IMR-90 (cell line): ENCODE data around the gene DUSP9. TPM values are rescaled to one million over a fixed set of nuclear protein-coding genes. Genes with fewer than 3 reads are reported as not detected.

ENCODE experiments used
- ATAC-seq: fragments of 200-7000 bp; cut with Tn5 transposase; 2 replicates; pipeline ENCODE4 v1.9.1; 2020; ENCODE audit warnings: low read depth, mild to moderate bottlenecking, moderate library complexity
- BruUV-seq: library from RNA; stranded (reverse); fragments of 400-500 nt; replicated peaks from 2 replicates; lab custom pipeline; 2021; lab: Mats Ljungman, UMichigan
- CTCF ChIA-PET: fragments of 300-600 bp; formaldehyde crosslinking; extraction: SDS; loops from one replicate; lab custom pipeline; 2021; ENCODE audit warnings: antibody characterized with exemption; lab: Yijun Ruan, JAX
- POLR2A ChIA-PET: fragments of 300-600 bp; sonication (Branson Sonifier 250); formaldehyde crosslinking; loops from one replicate; lab custom pipeline; 2022; ENCODE audit warnings: antibody characterized with exemption; ENCODE audit not compliant: unreplicated experiment; lab: Charles Lee
- DNase-seq: peaks from one replicate; pipeline ENCODE4 v3.0.0; 2013
- H2AFZ ChIP-seq: replicated peaks from 2 replicates; pipeline ENCODE3; 2013; ENCODE audit warnings: low read length, mild to moderate bottlenecking; ENCODE audit not compliant: poor library complexity
- H2AK5ac ChIP-seq: 2 replicates; pipeline ENCODE4 v1.6.1; 2013; ENCODE audit warnings: low read depth, low read length, inconsistent platforms
- H2AK9ac ChIP-seq: replicated peaks from 2 replicates; pipeline ENCODE3; 2013; ENCODE audit warnings: mild to moderate bottlenecking, low read depth, low read length, moderate library complexity; ENCODE audit not compliant: poor library complexity
- H2BK120ac ChIP-seq: 2 replicates; pipeline ENCODE4 v1.6.1; 2013; ENCODE audit warnings: low read depth, low read length, inconsistent platforms
- H2BK15ac ChIP-seq: 3 replicates; pipeline ENCODE4 v1.6.1; 2013; ENCODE audit warnings: low read depth, low read length, inconsistent platforms
- H2BK20ac ChIP-seq: 2 replicates; pipeline ENCODE4 v1.6.1; 2013; ENCODE audit warnings: low read depth, mild to moderate bottlenecking, inconsistent platforms, low read length, moderate library complexity
- H2BK5ac ChIP-seq: 2 replicates; pipeline ENCODE4 v1.6.1; 2013; ENCODE audit warnings: mild to moderate bottlenecking, low read depth, low read length, inconsistent platforms; ENCODE audit not compliant: poor library complexity, severe bottlenecking
- H3K14ac ChIP-seq: replicated peaks from 2 replicates; pipeline ENCODE4 v1.6.1; 2013; ENCODE audit warnings: low read depth, low read length, inconsistent platforms
- H3K18ac ChIP-seq: 2 replicates; pipeline ENCODE4 v1.6.1; 2013; ENCODE audit warnings: low read depth, low read length, control low read depth
- H3K23ac ChIP-seq: 2 replicates; pipeline ENCODE4 v1.6.1; 2013; ENCODE audit warnings: low read depth, low read length, inconsistent platforms
- H3K27ac ChIP-seq: 2 replicates; pipeline ENCODE4 v1.5.1; 2013; ENCODE audit warnings: mild to moderate bottlenecking, control low read depth, low read length; ENCODE audit not compliant: insufficient read depth
- H3K27me3 ChIP-seq: 2 replicates; pipeline ENCODE4 v1.6.1; 2013; ENCODE audit warnings: low read length; ENCODE audit not compliant: control insufficient read depth, insufficient read depth
- H3K36me3 ChIP-seq: 2 replicates; pipeline ENCODE4 v1.6.1; 2013; ENCODE audit warnings: low read length, mixed read lengths; ENCODE audit not compliant: control insufficient read depth, insufficient read depth
- H3K4ac ChIP-seq: 2 replicates; pipeline ENCODE4 v1.6.1; 2013; ENCODE audit warnings: low read depth, low read length, inconsistent platforms
- H3K4me1 ChIP-seq: 2 replicates; pipeline ENCODE4 v1.6.1; 2013; ENCODE audit warnings: low read length, mixed read lengths; ENCODE audit not compliant: control insufficient read depth, insufficient read depth
- H3K4me2 ChIP-seq: 2 replicates; pipeline ENCODE4 v1.6.1; 2013; ENCODE audit warnings: low read depth, mild to moderate bottlenecking, control low read depth, low read length, moderate library complexity
- H3K4me3 ChIP-seq: 2 replicates; pipeline ENCODE4 v1.5.1; 2013; ENCODE audit warnings: low read depth, mild to moderate bottlenecking, control low read depth, low read length, moderate library complexity; ENCODE audit not compliant: insufficient read depth
- H3K56ac ChIP-seq: 2 replicates; pipeline ENCODE4 v1.6.1; 2013; ENCODE audit warnings: low read length, inconsistent platforms; ENCODE audit not compliant: insufficient read depth; ENCODE audit errors: extremely low read depth
- H3K79me1 ChIP-seq, 2 experiments: 2 replicates each; pipeline ENCODE4 v1.6.1; 2013; ENCODE audit warnings: low read length in 2 of 2, inconsistent platforms in 1 of 2, low read depth in 1 of 2
- H3K9ac ChIP-seq: 2 replicates; pipeline ENCODE4 v1.6.1; 2013; ENCODE audit warnings: low read depth, low read length, control low read depth
- H3K9me1 ChIP-seq: 2 replicates; pipeline ENCODE4 v1.6.1; 2013; ENCODE audit warnings: low read length, inconsistent platforms; ENCODE audit not compliant: insufficient read depth
- H3K9me3 ChIP-seq: 2 replicates; pipeline ENCODE4 v1.6.1; 2013; ENCODE audit warnings: low read length; ENCODE audit not compliant: control insufficient read depth, insufficient read depth
- H4K20me1 ChIP-seq: 2 replicates; pipeline ENCODE4 v1.6.1; 2013; ENCODE audit warnings: low read length, inconsistent platforms; ENCODE audit not compliant: insufficient read depth
- H4K5ac ChIP-seq: 2 replicates; pipeline ENCODE4 v1.6.1; 2013; ENCODE audit warnings: mild to moderate bottlenecking, low read depth, low read length, control low read depth
- H4K8ac ChIP-seq, 2 experiments: 2 replicates each; pipeline ENCODE4 v1.6.1; 2013; ENCODE audit warnings: low read depth in 2 of 2, low read length in 2 of 2, control low read depth in 1 of 2, inconsistent platforms in 1 of 2
- H4K91ac ChIP-seq: 2 replicates; pipeline ENCODE4 v1.6.1; 2013; ENCODE audit warnings: low read depth, low read length, inconsistent platforms; ENCODE audit not compliant: insufficient read depth
- BHLHE40 ChIP-seq: fragments of 150-350 bp; IDR thresholded peaks from 2 replicates; pipeline ENCODE4 v1.6.1; 2016; ENCODE audit warnings: mild to moderate bottlenecking, low read depth, low read length
- CEBPB ChIP-seq: IDR thresholded peaks from 2 replicates; pipeline ENCODE4 v1.6.1; 2012; ENCODE audit warnings: low read depth, low read length, improper control_type of control experiment
- CHD1 ChIP-seq: IDR thresholded peaks from 2 replicates; pipeline ENCODE4 v1.6.1; 2012; ENCODE audit warnings: low read depth, low read length, improper control_type of control experiment
- CTCF ChIP-seq: conservative IDR thresholded peaks from 2 replicates; pipeline ENCODE4 v1.5.1; 2012; ENCODE audit warnings: mild to moderate bottlenecking, low read depth, low read length, improper control_type of control experiment
- ELK1 ChIP-seq: fragments of 150-350 bp; IDR thresholded peaks from 2 replicates; pipeline ENCODE4 v1.6.1; 2016; ENCODE audit warnings: low read depth, mild to moderate bottlenecking, low read length, moderate library complexity, borderline replicate concordance
- FOS ChIP-seq: fragments of 150-350 bp; IDR thresholded peaks from 2 replicates; pipeline ENCODE4 v1.6.1; 2016; ENCODE audit warnings: low read depth, low read length
- MAFK ChIP-seq: IDR thresholded peaks from 2 replicates; pipeline ENCODE4 v1.6.1; 2012; ENCODE audit warnings: low read depth, low read length, improper control_type of control experiment
- MAZ ChIP-seq: IDR thresholded peaks from 2 replicates; pipeline ENCODE4 v1.6.1; 2012; ENCODE audit warnings: low read depth, mild to moderate bottlenecking, low read length, improper control_type of control experiment, moderate library complexity, borderline replicate concordance
- MXI1 ChIP-seq: IDR thresholded peaks from 2 replicates; pipeline ENCODE4 v1.6.1; 2012; ENCODE audit warnings: low read depth, mild to moderate bottlenecking, low read length, moderate library complexity, borderline replicate concordance
- RAD21 ChIP-seq: IDR thresholded peaks from 2 replicates; pipeline ENCODE4 v1.6.1; 2012; ENCODE audit warnings: low read length, improper control_type of control experiment
- RCOR1 ChIP-seq: IDR thresholded peaks from 2 replicates; pipeline ENCODE4 v1.6.1; 2012; ENCODE audit warnings: mild to moderate bottlenecking, low read length, improper control_type of control experiment; ENCODE audit not compliant: insufficient replicate concordance
- RFX5 ChIP-seq: IDR thresholded peaks from 2 replicates; pipeline ENCODE4 v1.8.0; 2012; ENCODE audit warnings: low read depth, mild to moderate bottlenecking, low read length, moderate library complexity
- SMC3 ChIP-seq: fragments of 150-350 bp; IDR thresholded peaks from 2 replicates; pipeline ENCODE4 v1.6.1; 2016; ENCODE audit warnings: low read depth, mild to moderate bottlenecking, antibody characterized with exemption, low read length, moderate library complexity
- WGBS, 2 experiments: methylation state at CpG; one replicate each; pipeline versions ENCODE4 v1.1.5 to v1.1.7; 2013; ENCODE audit warnings: missing lambda C conversion rate in 2 of 2; ENCODE audit not compliant: insufficient read length in 1 of 2; ENCODE audit errors: extremely low coverage in 2 of 2; 5-methylcytosine and 5-hydroxymethylcytosine counted together
- dilution Hi-C: fragments of 300-500 bp; cut with HindIII; formaldehyde crosslinking; loops from one replicate; pipeline ENCODE4 v1.14.3; 2018; ENCODE audit warnings: low sequenced_read_pairs; ENCODE audit not compliant: unreplicated experiment
- in situ Hi-C: fragments of 300-500 bp; cut with MboI; formaldehyde crosslinking; loops from 3 replicates; pipeline ENCODE4 v1.14.3; 2019; ENCODE audit warnings: low sequenced_read_pairs, inconsistent platforms, mixed read lengths
- intact Hi-C: fragments of 100-400 bp; cut with micrococcal nuclease; formaldehyde crosslinking; loops from 2 replicates; pipeline ENCODE4 v1.10.0; 2022
- polyA plus RNA-seq, 3 experiments: library from polyadenylated mRNA; depleted of rRNA; stranded (reverse); fragments of >200 nt; gene quantifications; 2 replicates each; pipeline ENCODE4 v1.2.3, GENCODE V29; 2012; ENCODE audit warnings: low replicate concordance in 1 of 3
- total RNA-seq: library from RNA; depleted of rRNA; stranded (reverse); fragments of >200 nt; gene quantifications from 2 replicates; pipeline ENCODE4 v1.2.3, GENCODE V29; 2012

Gene DUSP9
- total and polyA plus RNA-seq, 2 of the 4 experiments (the other 2 are of a cell fraction) = under 0.01 to 0.09 TPM

DNA sequence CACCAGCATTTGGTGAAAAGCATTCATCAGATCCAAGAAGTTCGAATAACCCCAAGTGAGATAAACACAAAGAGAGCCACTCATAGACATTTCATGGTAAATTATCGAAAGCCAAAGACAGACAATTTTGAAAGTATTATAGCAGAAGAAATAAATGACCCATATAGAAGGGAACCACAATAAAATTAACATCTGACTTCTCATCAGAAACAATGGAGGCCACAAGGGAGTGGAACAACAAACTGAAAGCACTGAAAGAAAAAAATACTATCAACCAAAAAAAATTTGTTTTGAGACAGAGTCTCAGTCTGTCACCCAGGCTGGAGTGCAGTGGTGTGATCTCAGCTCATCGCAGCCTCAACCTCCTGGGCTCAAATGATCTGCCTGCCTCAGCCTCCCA, 12.3 kb downstream of the DUSP9 start:
- Histone ChIP-seq H2BK5ac (no peak overlapping the region), H3K27ac (no peak overlapping the region), H2BK20ac (no peak overlapping the region), H2BK15ac (no peak overlapping the region), H2AK5ac (no peak overlapping the region), H4K8ac (no peak overlapping the region), H3K9me3 (no peaks in the 10 kb centered on the region; the same call in none of the 2 replicates), H4K5ac (no peak overlapping the region), H2AFZ (no peak overlapping the region), H3K4me3 (no peak overlapping the region), H3K9me1 (no peaks in the 10 kb centered on the region), H3K79me1 (no peaks in the 10 kb centered on the region), H3K27me3 (peaks cover 10% of the 10 kb centered on the region), H4K91ac (no peak overlapping the region), H3K4ac (no peak overlapping the region), H3K18ac (no peak overlapping the region), H3K56ac (no peak overlapping the region), H3K23ac (no peak overlapping the region), H3K36me3 (no peaks in the 10 kb centered on the region), H3K4me2 (no peak overlapping the region), H2AK9ac (no peak overlapping the region), H2BK120ac (no peak overlapping the region), H3K9ac (no peak overlapping the region), H3K14ac (no peak overlapping the region), H3K4me1 (no peaks in the 10 kb centered on the region), H4K20me1 (no peaks in the 10 kb centered on the region)
- ChIA-PET CTCF (no interaction called here), POLR2A (no interaction called here)
- DNase-seq = no peak
- WGBS, 2 experiments = 60% methylated on average over 1 of the region's 3 CpGs; no CpG with 5 or more reads in 1 of the 2 experiments
- intact Hi-C loops (no loop called here), dilution Hi-C loops (no loop called here), in situ Hi-C loops (loop anchor here (25.0 kb wide), 1 partner anchor 697 kb away; no protein-coding TSS in a partner anchor)
- no peak for ATAC-seq
- no TSS peak for BruUV-seq
- TF ChIP-seq MAZ (no peak), CHD1 (no peak), RCOR1 (no peak), RAD21 (no peak), ELK1 (no peak), MXI1 (no peak), RFX5 (no peak), FOS (no peak), MAFK (no peak), SMC3 (no peak), BHLHE40 (no peak), CEBPB (no peak), CTCF (no peak)
